GM12865 (cell line): Measurements from ENCODE around the gene BORCS5.

Experiments used
- DNase-seq: peaks from one replicate; pipeline ENCODE4 v3.0.0; 2010; ENCODE audit warnings: low read depth
- H3K4me3 ChIP-seq: 2 replicates; pipeline ENCODE4 v1.5.1; 2011; ENCODE audit warnings: mild to moderate bottlenecking, low read depth, low read length, control low read depth
- TF ChIP-seq, protein P1 (sequence below): IDR thresholded peaks from 2 replicates; pipeline ENCODE4 v1.5.1; 2011; ENCODE audit warnings: low read length, control low read depth, low read depth, inconsistent platforms; ENCODE audit not compliant: insufficient read depth; ENCODE audit errors: missing control alignments

BORCS5 gene

DNA sequence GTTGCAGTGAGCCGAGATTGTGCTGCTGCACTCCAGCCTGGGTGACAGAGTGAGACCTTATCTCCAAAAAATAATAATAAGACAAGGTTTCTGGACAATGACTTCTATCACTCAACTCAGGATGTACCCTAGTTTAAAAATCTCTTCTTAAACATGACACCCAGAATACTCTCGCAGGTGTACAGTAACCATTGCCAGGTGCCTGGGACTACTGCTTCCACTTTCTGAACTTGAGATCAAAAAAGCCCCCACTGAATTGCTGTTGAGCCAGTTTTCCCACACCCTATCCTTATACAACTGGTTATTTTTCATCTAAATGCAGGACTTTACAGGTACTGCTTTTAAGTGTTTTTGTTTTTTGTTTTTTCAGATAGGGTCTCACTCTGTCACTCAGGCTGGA is 36.3 kb downstream of the BORCS5 start:
- H3K4me3 ChIP-seq = no peak overlapping the region
- DNase-seq = no peak
- TF ChIP-seq, protein P1, sequence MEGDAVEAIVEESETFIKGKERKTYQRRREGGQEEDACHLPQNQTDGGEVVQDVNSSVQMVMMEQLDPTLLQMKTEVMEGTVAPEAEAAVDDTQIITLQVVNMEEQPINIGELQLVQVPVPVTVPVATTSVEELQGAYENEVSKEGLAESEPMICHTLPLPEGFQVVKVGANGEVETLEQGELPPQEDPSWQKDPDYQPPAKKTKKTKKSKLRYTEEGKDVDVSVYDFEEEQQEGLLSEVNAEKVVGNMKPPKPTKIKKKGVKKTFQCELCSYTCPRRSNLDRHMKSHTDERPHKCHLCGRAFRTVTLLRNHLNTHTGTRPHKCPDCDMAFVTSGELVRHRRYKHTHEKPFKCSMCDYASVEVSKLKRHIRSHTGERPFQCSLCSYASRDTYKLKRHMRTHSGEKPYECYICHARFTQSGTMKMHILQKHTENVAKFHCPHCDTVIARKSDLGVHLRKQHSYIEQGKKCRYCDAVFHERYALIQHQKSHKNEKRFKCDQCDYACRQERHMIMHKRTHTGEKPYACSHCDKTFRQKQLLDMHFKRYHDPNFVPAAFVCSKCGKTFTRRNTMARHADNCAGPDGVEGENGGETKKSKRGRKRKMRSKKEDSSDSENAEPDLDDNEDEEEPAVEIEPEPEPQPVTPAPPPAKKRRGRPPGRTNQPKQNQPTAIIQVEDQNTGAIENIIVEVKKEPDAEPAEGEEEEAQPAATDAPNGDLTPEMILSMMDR = no peak

DNA sequence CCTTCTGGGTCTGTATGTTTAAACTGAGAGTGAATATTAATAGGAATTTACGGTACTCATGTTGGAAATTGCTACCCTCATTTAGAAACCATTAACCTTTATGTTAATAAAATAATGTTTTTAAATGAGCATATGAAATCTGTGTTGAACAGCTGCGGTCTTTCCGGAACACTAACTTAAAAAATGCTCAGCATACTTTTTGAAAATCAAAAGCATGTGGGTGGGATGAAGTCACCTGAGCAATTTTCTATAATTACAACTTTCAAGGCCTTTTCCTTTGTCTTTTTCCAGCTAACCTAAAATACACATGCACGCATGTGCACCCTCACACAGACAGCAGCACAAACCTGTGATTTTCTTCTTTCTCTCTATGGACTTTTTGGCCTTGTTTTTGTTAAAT is 39.8 kb downstream of the BORCS5 start:
- TF ChIP-seq, protein P1 = no peak
- DNase-seq = no peak
- H3K4me3 ChIP-seq = no peak overlapping the region

DNA sequence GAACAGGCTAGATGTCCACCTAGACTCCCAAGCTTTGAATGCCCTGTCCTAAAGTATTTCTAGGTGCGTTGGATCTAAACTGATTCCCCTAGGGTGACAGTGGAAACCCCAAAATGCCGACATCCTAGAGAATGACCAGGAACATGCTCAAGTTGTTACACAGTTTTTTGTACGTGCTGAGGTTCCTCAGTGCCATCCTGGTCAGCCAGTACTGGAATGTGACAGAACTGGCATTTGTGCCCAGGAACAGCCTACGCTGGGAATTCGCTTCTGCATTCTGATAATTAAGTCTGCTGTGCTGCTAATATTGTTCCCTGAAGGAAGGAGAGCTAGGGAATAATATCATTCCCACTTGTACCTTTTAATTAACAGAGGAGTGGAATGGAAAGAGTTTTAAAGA is 40.3 kb downstream of the BORCS5 start:
- H3K4me3 ChIP-seq = no peak overlapping the region
- no peak for DNase-seq
- TF ChIP-seq, protein P1 = no peak

DNA sequence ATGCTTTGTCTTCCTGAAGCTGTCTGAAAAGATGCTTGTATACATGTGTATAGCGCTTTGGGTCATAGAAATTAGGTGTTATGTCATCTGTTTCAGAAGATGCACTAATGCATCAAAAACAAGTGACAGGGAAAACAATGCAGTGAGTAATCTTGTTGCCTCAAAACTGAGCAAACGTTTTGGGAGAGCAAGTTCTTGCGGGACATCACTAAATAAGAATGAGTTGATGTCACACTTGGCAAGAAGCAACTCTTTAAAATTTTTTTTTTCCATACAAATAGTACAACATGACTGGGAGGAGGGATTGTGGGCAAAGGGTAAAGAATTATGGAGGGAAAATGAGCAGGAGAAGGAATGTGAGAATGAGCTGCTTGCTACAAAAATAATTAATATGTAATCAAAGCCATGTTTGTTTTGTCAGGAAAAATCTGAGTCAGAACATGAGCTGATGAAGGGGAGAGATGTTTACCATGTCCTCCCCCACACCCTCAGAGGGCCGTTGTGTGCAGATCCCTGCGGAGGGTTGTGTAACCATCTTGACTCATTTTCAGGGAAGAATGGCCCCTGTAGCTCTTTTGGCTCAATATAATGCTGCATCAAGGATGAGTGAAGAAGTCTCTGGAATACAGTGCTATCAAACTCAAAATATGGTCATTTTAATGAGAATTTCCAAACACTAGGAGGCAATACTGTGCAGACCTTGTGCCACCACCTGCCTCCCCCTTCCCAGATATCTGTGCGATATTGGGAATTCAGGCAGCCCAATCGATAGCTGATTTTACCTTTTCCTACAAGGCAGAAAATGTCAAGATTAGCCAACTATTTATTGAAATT is 41.4 kb downstream of the BORCS5 start:
- TF ChIP-seq, protein P1 = no peak
- no peak overlapping the region for H3K4me3 ChIP-seq
- no peak for DNase-seq

DNA sequence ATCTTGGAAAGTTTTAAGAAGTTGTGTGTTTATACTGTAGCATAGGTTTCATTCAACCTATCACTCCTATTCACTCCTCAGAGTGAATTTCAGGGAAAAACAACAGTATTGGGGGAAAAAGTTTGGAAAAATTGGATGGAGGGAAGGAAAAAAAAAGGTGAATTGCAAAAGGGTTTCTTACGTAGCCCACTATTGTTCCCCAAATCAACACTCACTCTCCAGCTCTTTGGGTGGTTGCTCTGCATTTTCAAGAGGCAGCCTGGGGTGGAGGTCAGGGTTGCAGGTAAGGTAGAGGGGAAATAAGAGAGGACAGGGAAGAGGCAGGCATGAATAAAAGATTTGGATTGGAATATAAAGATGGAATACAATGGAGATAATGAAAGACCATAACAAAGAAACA is 42.3 kb downstream of the BORCS5 start:
- TF ChIP-seq, protein P1 = no peak
- no peak overlapping the region for H3K4me3 ChIP-seq
- DNase-seq = no peak

DNA sequence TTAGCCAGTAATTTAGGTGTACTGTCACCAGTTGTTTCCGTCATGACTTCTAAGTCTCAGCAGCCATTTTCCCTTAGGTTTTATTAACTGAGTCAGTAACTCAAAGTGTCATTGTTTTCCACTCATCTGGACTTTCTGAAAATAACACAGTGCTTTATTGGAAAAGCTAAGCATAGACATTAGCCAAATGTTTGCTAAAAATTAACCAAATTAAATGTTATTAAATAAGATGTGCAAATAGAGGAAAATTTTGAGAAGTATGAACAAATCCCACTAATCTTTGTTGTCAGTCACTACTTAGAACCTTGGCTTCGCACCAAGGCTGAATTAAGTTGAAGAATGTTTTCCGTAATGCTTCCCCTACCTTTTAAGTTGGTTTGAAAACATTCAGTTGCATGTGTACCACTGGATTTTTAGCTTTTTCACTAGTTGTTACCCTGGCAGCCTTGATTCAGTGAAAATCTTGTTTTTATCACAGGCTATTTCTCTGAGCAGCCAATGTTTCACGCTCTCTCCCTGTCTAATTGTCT is 43.0 kb downstream of the BORCS5 start:
- no peak overlapping the region for H3K4me3 ChIP-seq
- TF ChIP-seq, protein P1 = no peak
- no peak for DNase-seq
